ENCODE measurements around the gene SH2D2A.

SH2D2A gene

GRCh38 chr1:156807627-156808026 is 9.0 kb downstream of the SH2D2A start:
- Histone ChIP-seq H3K36me3 (ENCODE audit: low read length) (no peaks in the 10 kb centered on the region), H3K9me3 (ENCODE audit: insufficient read depth, low read length) (no peaks in the 10 kb centered on the region), H4K20me1 (ENCODE audit: low read depth, low read length) (no peaks in the 10 kb centered on the region), H3K9me2 (replicated peaks; ENCODE audit: insufficient read depth, low read length) (no peaks in the 10 kb centered on the region), H3K27ac (ENCODE audit: low read depth, low read length) (no peak overlapping the region), H3K4me3 (ENCODE audit: insufficient read depth, low read length, poor library complexity, severe bottlenecking) (no peak overlapping the region), H3K79me2 (ENCODE audit: insufficient read depth, low read length) (no peaks in the 10 kb centered on the region), H3F3A (ENCODE audit: insufficient read depth) (no peaks in the 10 kb centered on the region), H2AFZ (ENCODE audit: low read depth, low read length, severe bottlenecking) (no peak overlapping the region), H3K9ac (ENCODE audit: low read length) (no peak overlapping the region), H3K27me3 (ENCODE audit: low read length) (no peaks in the 10 kb centered on the region), H3K4me2 (ENCODE audit: low read depth, low read length, poor library complexity, severe bottlenecking) (no peak overlapping the region)
- TF ChIP-seq EZH2phosphoT487 (conservative IDR thresholded peaks at IDR 0.05; ENCODE audit: low read length) (no peak), CTCF (IDR thresholded peaks at IDR 0.05; ENCODE audit: insufficient read depth, low read length, poor library complexity, severe bottlenecking) (no peak)

GRCh38 chr1:156806512-156807440 is 9.9 kb downstream of the SH2D2A start:
- H3K4me2 ChIP-seq (ENCODE audit: low read depth, low read length, poor library complexity, severe bottlenecking), result no peak overlapping the region

GRCh38 chr1:156805766-156806511 is 10.7 kb downstream of the SH2D2A start:
- Histone ChIP-seq H2AFZ (ENCODE audit: low read depth, low read length, severe bottlenecking) (no peak overlapping the region), H3F3A (ENCODE audit: insufficient read depth) (no peaks in the 10 kb centered on the region), H3K9me2 (replicated peaks; ENCODE audit: insufficient read depth, low read length) (no peaks in the 10 kb centered on the region), H3K36me3 (ENCODE audit: low read length) (no peaks in the 10 kb centered on the region), H3K27ac (ENCODE audit: low read depth, low read length) (no peak overlapping the region), H4K20me1 (ENCODE audit: low read depth, low read length) (no peaks in the 10 kb centered on the region; the same call in 1 of the 2 replicates), H3K27me3 (ENCODE audit: low read length) (no peaks in the 10 kb centered on the region), H3K9me3 (ENCODE audit: insufficient read depth, low read length) (no peaks in the 10 kb centered on the region), H3K4me3 (ENCODE audit: insufficient read depth, low read length, poor library complexity, severe bottlenecking) (no peak overlapping the region), H3K4me2 (ENCODE audit: low read depth, low read length, poor library complexity, severe bottlenecking) (no peak overlapping the region), H3K79me2 (ENCODE audit: insufficient read depth, low read length) (no peaks in the 10 kb centered on the region), H3K9ac (ENCODE audit: low read length) (no peak overlapping the region)
- TF ChIP-seq EZH2phosphoT487 (conservative IDR thresholded peaks at IDR 0.05; ENCODE audit: low read length) (no peak), CTCF (IDR thresholded peaks at IDR 0.05; ENCODE audit: insufficient read depth, low read length, poor library complexity, severe bottlenecking) (no peak)

More at GRCh38 chr1:156806512-156807440, 9.9 kb downstream of the SH2D2A start:
- Histone ChIP-seq H3F3A (ENCODE audit: insufficient read depth) (no peaks in the 10 kb centered on the region), H3K36me3 (ENCODE audit: low read length) (no peaks in the 10 kb centered on the region), H3K9me3 (ENCODE audit: insufficient read depth, low read length) (no peaks in the 10 kb centered on the region), H3K9me2 (replicated peaks; ENCODE audit: insufficient read depth, low read length) (no peaks in the 10 kb centered on the region), H4K20me1 (ENCODE audit: low read depth, low read length) (no peaks in the 10 kb centered on the region), H2AFZ (ENCODE audit: low read depth, low read length, severe bottlenecking) (no peak overlapping the region), H3K4me3 (ENCODE audit: insufficient read depth, low read length, poor library complexity, severe bottlenecking) (no peak overlapping the region), H3K9ac (ENCODE audit: low read length) (no peak overlapping the region), H3K27me3 (ENCODE audit: low read length) (no peaks in the 10 kb centered on the region), H3K79me2 (ENCODE audit: insufficient read depth, low read length) (no peaks in the 10 kb centered on the region), H3K27ac (ENCODE audit: low read depth, low read length) (no peak overlapping the region)
- no peak for TF ChIP-seq CTCF (IDR thresholded peaks at IDR 0.05; ENCODE audit: insufficient read depth, low read length, poor library complexity, severe bottlenecking)
- no peak for TF ChIP-seq EZH2phosphoT487 (conservative IDR thresholded peaks at IDR 0.05; ENCODE audit: low read length)

Measured in SU-DHL-6 (cell line).